K562 (cell line): ENCODE results near the gene SYNPO2. TPM values are rescaled to one million over a fixed set of nuclear protein-coding genes. Genes with fewer than 3 reads are reported as not detected.

ENCODE experiments used
- ATAC-seq: fragments of 200-7000 bp; cut with Tn5 transposase; 3 replicates; pipeline ENCODE4 v1.9.1; 2020; ENCODE audit warnings: moderate library complexity
- BruUV-seq: library from RNA; stranded (reverse); fragments of 400-500 nt; replicated peaks from 2 replicates; lab custom pipeline; 2021; lab: Mats Ljungman, UMichigan
- CTCF ChIA-PET: fragments of 300-600 bp; formaldehyde crosslinking; extraction: SDS; loops from one replicate; lab custom pipeline; 2021; ENCODE audit warnings: low intra/inter-chr PET ratio; lab: Yijun Ruan, JAX
- POLR2A ChIA-PET: fragments of 300-600, 350-650 bp; sonication (Branson Sonifier 250); formaldehyde crosslinking; extraction: SDS; loops from one replicate; lab custom pipeline; 2021; ENCODE audit warnings: antibody characterized with exemption, inconsistent platforms; lab: Yijun Ruan, JAX
- DNase-seq, 4 experiments: peaks; one replicate each; pipeline versions ENCODE4 v3.0.0 to v3.0.0-alpha.2; 2011 to 2018; ENCODE audit warnings: low spot score in 3 of 4, mixed read lengths in 3 of 4; ENCODE audit errors: extremely low read depth in 1 of 4
- FAIRE-seq: peaks from 2 replicates; lab custom pipeline; 2011; peaks lifted over from hg19 to GRCh38; lab: Jason Lieb, UNC
- H2AFZ ChIP-seq: 2 replicates; pipeline ENCODE4 v1.6.0; 2011; ENCODE audit warnings: low read depth, low read length, control low read depth, inconsistent platforms
- H3K27ac ChIP-seq: fragments of 200-600 bp; 3 replicates; pipeline ENCODE4 v1.8.0; 2011; ENCODE audit warnings: low read depth, mild to moderate bottlenecking, control low read depth, inconsistent platforms, low read length, moderate library complexity, mixed read lengths; ENCODE audit errors: extremely low read depth
- H3K27me3 ChIP-seq, 2 experiments: fragments of 300-600 bp in 1 of 2; 2 replicates in 1 of 2; 3 replicates in 1 of 2; pipeline versions ENCODE4 v1.6.0 to v1.8.0; 2011; ENCODE audit warnings: inconsistent platforms in 2 of 2, low read length in 2 of 2, mild to moderate bottlenecking in 1 of 2, mixed read lengths in 1 of 2, moderate library complexity in 1 of 2; ENCODE audit not compliant: control insufficient read depth in 2 of 2, insufficient read depth in 2 of 2
- H3K36me3 ChIP-seq: fragments of 300-600 bp; 3 replicates; pipeline ENCODE4 v1.8.0; 2011; ENCODE audit warnings: mild to moderate bottlenecking, low read length, inconsistent platforms; ENCODE audit not compliant: control insufficient read depth, insufficient read depth
- H3K4me1 ChIP-seq, 2 experiments: fragments of 200-600 bp in 1 of 2; replicated peaks in 1 of 2; 2 replicates in 1 of 2; 3 replicates in 1 of 2; pipeline versions ENCODE4 v1.5.1 to v1.8.0; 2011; ENCODE audit warnings: inconsistent platforms in 2 of 2, low read length in 2 of 2, mild to moderate bottlenecking in 1 of 2, mixed read lengths in 1 of 2, moderate library complexity in 1 of 2; ENCODE audit not compliant: control insufficient read depth in 2 of 2, insufficient read depth in 2 of 2
- H3K4me2 ChIP-seq: 2 replicates; pipeline ENCODE4 v1.6.1; 2011; ENCODE audit warnings: low read length, control low read depth, inconsistent platforms, mixed read lengths; ENCODE audit not compliant: insufficient read depth
- H3K4me3 ChIP-seq: fragments of 200-600 bp; sonication (generic), shearing (Covaris generic); 2 replicates; pipeline ENCODE4 v1.5.1; 2016; ENCODE audit warnings: control low read depth, inconsistent platforms
- H3K79me2 ChIP-seq: fragments of 200-600 bp; 3 replicates; pipeline ENCODE4 v1.8.0; 2011; ENCODE audit warnings: low read length, inconsistent platforms; ENCODE audit not compliant: control insufficient read depth, insufficient read depth
- H3K9ac ChIP-seq, 2 experiments: 2 replicates each; pipeline versions ENCODE4 v1.6.0 to v1.6.1; 2011; ENCODE audit warnings: low read depth in 2 of 2, low read length in 2 of 2, control low read depth in 1 of 2, inconsistent platforms in 1 of 2, mild to moderate bottlenecking in 1 of 2, mixed read lengths in 1 of 2; ENCODE audit not compliant: insufficient read depth in 1 of 2
- H3K9me1 ChIP-seq: one replicate; pipeline ENCODE4 v1.6.0; 2011; ENCODE audit warnings: inconsistent platforms, mild to moderate bottlenecking, low read length, moderate library complexity; ENCODE audit not compliant: control insufficient read depth, insufficient read depth
- H3K9me3 ChIP-seq: replicated peaks from 2 replicates; pipeline ENCODE4 v1.5.1; 2011; ENCODE audit warnings: low read depth, low read length, inconsistent platforms; ENCODE audit not compliant: control insufficient read depth, insufficient read depth
- H4K20me1 ChIP-seq: replicated peaks from 2 replicates; pipeline ENCODE4 v1.6.1; 2011; ENCODE audit warnings: low read length, inconsistent platforms, mixed read lengths; ENCODE audit not compliant: control insufficient read depth, insufficient read depth
- CBX8 ChIP-seq: fragments of 200-600 bp; sonication (generic); IDR thresholded peaks from 2 replicates; pipeline ENCODE4 v1.6.1; 2012; ENCODE audit warnings: borderline replicate concordance, mixed run types, low read depth, mild to moderate bottlenecking, moderate library complexity, mixed read lengths, low read length, control low read depth, inconsistent platforms; ENCODE audit not compliant: poor library complexity, severe bottlenecking; ENCODE audit errors: extremely low read depth
- DDX20 ChIP-seq: fragments of 450-650 bp; IDR thresholded peaks from 2 replicates; pipeline ENCODE4 v1.6.1; 2016; ENCODE audit warnings: missing genetic modification characterization, low read depth, mild to moderate bottlenecking, missing compliant biosample characterization, moderate library complexity
- FOS ChIP-seq: IDR thresholded peaks from 3 replicates; pipeline ENCODE4 v1.6.1; 2011; ENCODE audit not compliant: insufficient read length; ENCODE audit errors: extremely low read depth
- FOXK1 ChIP-seq: sonication (generic); formaldehyde crosslinking; IDR thresholded peaks from 2 replicates; pipeline ENCODE4 v1.8.0; 2022; ENCODE audit warnings: missing genetic modification reagents, mild to moderate bottlenecking, borderline replicate concordance
- HDAC1 ChIP-seq, 2 experiments: fragments of 450-650 bp; IDR thresholded peaks; 2 replicates each; pipeline ENCODE4 v1.6.1; 2016 to 2017; ENCODE audit warnings: inconsistent platforms in 1 of 2, mild to moderate bottlenecking in 1 of 2, moderate library complexity in 1 of 2
- IFI16 ChIP-seq: fragments of 250-450 bp; sonication (Bioruptor Pico); IDR thresholded peaks from 2 replicates; pipeline ENCODE4 v2.1.2; 2022; ENCODE audit warnings: mild to moderate bottlenecking, inconsistent platforms
- MECOM ChIP-seq: fragments of 250-450 bp; sonication (Bioruptor Pico); IDR thresholded peaks from 2 replicates; pipeline ENCODE4 v1.8.0; 2022; ENCODE audit warnings: inconsistent platforms
- SMC3 ChIP-seq: conservative IDR thresholded peaks from 2 replicates; pipeline ENCODE4 v1.6.1; 2011; ENCODE audit warnings: low read depth, low read length, improper control_type of control experiment; ENCODE audit not compliant: insufficient read depth
- SRSF3 ChIP-seq: fragments of 200-400 bp; formaldehyde crosslinking; IDR thresholded peaks from 2 replicates; pipeline ENCODE4 v1.6.1; 2016; ENCODE audit warnings: mild to moderate bottlenecking, low read length, moderate library complexity; ENCODE audit not compliant: insufficient read depth
- ZNF133 ChIP-seq: fragments of 250-450 bp; sonication (Bioruptor Pico); IDR thresholded peaks from 2 replicates; pipeline ENCODE4 v1.4.0; 2020; ENCODE audit warnings: mild to moderate bottlenecking
- ZNF274 ChIP-seq: IDR thresholded peaks from 2 replicates; pipeline ENCODE4 v1.6.1; 2011; ENCODE audit warnings: low read depth, mild to moderate bottlenecking, low read length, moderate library complexity, borderline replicate concordance
- ZNF354B ChIP-seq: fragments of 250-450 bp; sonication (Bioruptor Pico); IDR thresholded peaks from 2 replicates; pipeline ENCODE4 v1.4.0; 2020
- WGBS: fragments of 100-300 bp; shearing (Covaris generic); methylation state at CpG from one replicate; pipeline ENCODE4 v1.1.6; 2016; ENCODE audit warnings: low coverage, mixed read lengths; ENCODE audit not compliant: insufficient coverage; ENCODE audit errors: missing lambda C conversion rate; 5-methylcytosine and 5-hydroxymethylcytosine counted together
- in situ Hi-C: fragments of 300-500 bp; cut with MboI; formaldehyde crosslinking; loops from 4 replicates; pipeline ENCODE4 v1.15.0; 2018; ENCODE audit warnings: inconsistent platforms, mixed read lengths
- intact Hi-C: fragments of 100-400 bp; cut with micrococcal nuclease; formaldehyde crosslinking; loops from 2 replicates; pipeline ENCODE4 v1.14.2; 2022
- polyA plus RNA-seq, 8 experiments: library from polyadenylated mRNA; depleted of rRNA in 4 of 8; stranded (reverse) in 5 of 8; unstranded in 3 of 8; fragments of >200 nt; fragmentation: Nextera tagmentation in 2 of 8; fragmentation: Illumina TruSeq in 1 of 8; extraction: Ambion mirVana in 2 of 8; extraction: Trizol in 1 of 8; gene quantifications; 2 replicates each; pipeline versions ENCODE4 v1.2.1 to v1.2.3, GENCODE V29; 2011 to 2014; ENCODE audit warnings: inconsistent platforms in 1 of 8, missing spikeins in 1 of 8
- total RNA-seq, 7 experiments: library from RNA; depleted of rRNA in 6 of 7; stranded (reverse); fragments of >200 nt in 6 of 7; fragmentation: Illumina TruSeq in 2 of 7; extraction: Trizol in 2 of 7; gene quantifications; 2 replicates each; pipeline versions ENCODE4 v1.2.1 to v1.2.3, GENCODE V29; 2011 to 2021; ENCODE audit warnings: low replicate concordance in 1 of 7
- TF ChIP-seq, protein P1 (sequence below): fragments of 450-650 bp; IDR thresholded peaks from 2 replicates; pipeline ENCODE4 v1.6.1; 2016; ENCODE audit warnings: antibody characterized with exemption
- TF ChIP-seq, protein P2 (sequence below), 2 experiments: fragments of 450-650 bp; IDR thresholded peaks; 2 replicates each; pipeline ENCODE4 v1.6.1; 2018; ENCODE audit warnings: mild to moderate bottlenecking in 2 of 2, low read depth in 1 of 2; ENCODE audit not compliant: partially characterized antibody in 2 of 2
- TF ChIP-seq, protein P3 (sequence below): fragments of 250-450 bp; sonication (Bioruptor Pico); IDR thresholded peaks from 2 replicates; pipeline ENCODE4 v1.5.0; 2021

Gene SYNPO2
- total and polyA plus RNA-seq, 9 of the 15 experiments (the other 6 are each of a cell fraction or from before 2014, with no cell fraction given) = 0.03 to 0.18 TPM; not detected in 7

DNA sequence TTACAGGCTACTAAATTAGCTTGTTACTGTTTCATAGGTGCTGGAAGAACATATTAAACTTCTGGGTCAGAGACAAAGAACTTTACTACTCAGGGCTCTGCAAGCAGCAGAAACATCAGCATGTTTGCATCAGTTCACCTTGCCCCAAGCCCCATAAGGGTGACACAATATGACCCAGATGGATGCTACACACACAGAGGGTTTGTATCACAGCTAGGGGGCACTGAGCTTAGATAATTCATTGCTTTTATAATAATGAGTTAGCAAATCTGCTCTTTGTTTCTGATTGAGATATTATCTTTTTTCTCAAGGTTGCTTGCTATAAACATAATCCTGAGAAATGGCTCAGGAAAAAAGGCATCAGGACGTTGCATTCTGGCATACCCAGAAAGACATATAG lies 4.8 kb upstream of the SYNPO2 start:
- no peak overlapping the region for H3K27ac ChIP-seq
- no peak overlapping the region for H3K4me2 ChIP-seq
- no peak overlapping the region for H3K4me3 ChIP-seq
- H2AFZ ChIP-seq = no peak overlapping the region
- no peak for DNase-seq
- H3K27me3 ChIP-seq = peaks cover 2 to 21% of the 10 kb centered on the region in 2 experiments; a peak in 3 of 5 replicates
- H3K79me2 ChIP-seq = no peaks in the 10 kb centered on the region
- peaks cover under 1 to 4% of the 10 kb centered on the region in 2 experiments; a peak in 3 of 5 replicates for H3K4me1 ChIP-seq
- intact Hi-C loops = no loop called here
- no peak for FAIRE-seq
- ChIA-PET CTCF (no interaction called here), POLR2A (interaction anchor here (0.5 kb wide), 1 partner anchor 84 kb away, joined by 3 read pairs; no protein-coding TSS in a partner anchor)
- H3K9me1 ChIP-seq = no peaks in the 10 kb centered on the region
- H3K36me3 ChIP-seq = no peaks in the 10 kb centered on the region
- H4K20me1 ChIP-seq = no peaks in the 10 kb centered on the region
- H3K9me3 ChIP-seq = no peaks in the 10 kb centered on the region
- no peak for ATAC-seq
- no peak overlapping the region for H3K9ac ChIP-seq
- in situ Hi-C loops = no loop called here
- 0% methylated on average over 1 of the region's 1 CpG for WGBS
- BruUV-seq = no TSS peak
- TF ChIP-seq ZNF133 (CRISPR knock-in tag) (no peak), SMC3 (no peak), IFI16 (CRISPR knock-in tag) (no peak), HDAC1 (IDR thresholded peaks at IDR 0.05) (no peak), MECOM (CRISPR knock-in tag) (no peak), DDX20 (no peak), ZNF354B (CRISPR knock-in tag) (no peak), SRSF3 (no peak), CBX8 (no peak), ZNF274 (no peak), FOXK1 (CRISPR knock-in tag) (no peak), FOS (no peak)
- TF ChIP-seq, protein P1, sequence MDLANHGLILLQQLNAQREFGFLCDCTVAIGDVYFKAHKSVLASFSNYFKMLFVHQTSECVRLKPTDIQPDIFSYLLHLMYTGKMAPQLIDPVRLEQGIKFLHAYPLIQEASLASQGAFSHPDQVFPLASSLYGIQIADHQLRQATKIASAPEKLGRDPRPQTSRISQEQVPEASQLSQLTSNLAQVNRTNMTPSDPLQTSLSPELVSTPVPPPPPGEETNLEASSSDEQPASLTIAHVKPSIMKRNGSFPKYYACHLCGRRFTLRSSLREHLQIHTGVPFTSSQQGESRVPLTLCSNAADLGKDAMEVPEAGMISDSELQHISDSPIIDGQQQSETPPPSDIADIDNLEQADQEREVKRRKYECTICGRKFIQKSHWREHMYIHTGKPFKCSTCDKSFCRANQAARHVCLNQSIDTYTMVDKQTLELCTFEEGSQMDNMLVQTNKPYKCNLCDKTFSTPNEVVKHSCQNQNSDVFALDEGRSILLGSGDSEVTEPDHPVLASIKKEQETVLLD = no peak
- TF ChIP-seq, protein P2, sequence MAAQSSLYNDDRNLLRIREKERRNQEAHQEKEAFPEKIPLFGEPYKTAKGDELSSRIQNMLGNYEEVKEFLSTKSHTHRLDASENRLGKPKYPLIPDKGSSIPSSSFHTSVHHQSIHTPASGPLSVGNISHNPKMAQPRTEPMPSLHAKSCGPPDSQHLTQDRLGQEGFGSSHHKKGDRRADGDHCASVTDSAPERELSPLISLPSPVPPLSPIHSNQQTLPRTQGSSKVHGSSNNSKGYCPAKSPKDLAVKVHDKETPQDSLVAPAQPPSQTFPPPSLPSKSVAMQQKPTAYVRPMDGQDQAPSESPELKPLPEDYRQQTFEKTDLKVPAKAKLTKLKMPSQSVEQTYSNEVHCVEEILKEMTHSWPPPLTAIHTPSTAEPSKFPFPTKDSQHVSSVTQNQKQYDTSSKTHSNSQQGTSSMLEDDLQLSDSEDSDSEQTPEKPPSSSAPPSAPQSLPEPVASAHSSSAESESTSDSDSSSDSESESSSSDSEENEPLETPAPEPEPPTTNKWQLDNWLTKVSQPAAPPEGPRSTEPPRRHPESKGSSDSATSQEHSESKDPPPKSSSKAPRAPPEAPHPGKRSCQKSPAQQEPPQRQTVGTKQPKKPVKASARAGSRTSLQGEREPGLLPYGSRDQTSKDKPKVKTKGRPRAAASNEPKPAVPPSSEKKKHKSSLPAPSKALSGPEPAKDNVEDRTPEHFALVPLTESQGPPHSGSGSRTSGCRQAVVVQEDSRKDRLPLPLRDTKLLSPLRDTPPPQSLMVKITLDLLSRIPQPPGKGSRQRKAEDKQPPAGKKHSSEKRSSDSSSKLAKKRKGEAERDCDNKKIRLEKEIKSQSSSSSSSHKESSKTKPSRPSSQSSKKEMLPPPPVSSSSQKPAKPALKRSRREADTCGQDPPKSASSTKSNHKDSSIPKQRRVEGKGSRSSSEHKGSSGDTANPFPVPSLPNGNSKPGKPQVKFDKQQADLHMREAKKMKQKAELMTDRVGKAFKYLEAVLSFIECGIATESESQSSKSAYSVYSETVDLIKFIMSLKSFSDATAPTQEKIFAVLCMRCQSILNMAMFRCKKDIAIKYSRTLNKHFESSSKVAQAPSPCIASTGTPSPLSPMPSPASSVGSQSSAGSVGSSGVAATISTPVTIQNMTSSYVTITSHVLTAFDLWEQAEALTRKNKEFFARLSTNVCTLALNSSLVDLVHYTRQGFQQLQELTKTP (IDR thresholded peaks at IDR 0.05; ENCODE audit: low read depth in 1 of 2, partially characterized antibody in 2 of 2) = no peak
- TF ChIP-seq, protein P3, sequence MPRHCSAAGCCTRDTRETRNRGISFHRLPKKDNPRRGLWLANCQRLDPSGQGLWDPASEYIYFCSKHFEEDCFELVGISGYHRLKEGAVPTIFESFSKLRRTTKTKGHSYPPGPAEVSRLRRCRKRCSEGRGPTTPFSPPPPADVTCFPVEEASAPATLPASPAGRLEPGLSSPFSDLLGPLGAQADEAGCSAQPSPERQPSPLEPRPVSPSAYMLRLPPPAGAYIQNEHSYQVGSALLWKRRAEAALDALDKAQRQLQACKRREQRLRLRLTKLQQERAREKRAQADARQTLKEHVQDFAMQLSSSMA (CRISPR knock-in tag) = no peak
